ENCODE measurements around the gene CLINT1. TPM values are rescaled to one million over a fixed set of nuclear protein-coding genes. Genes with fewer than 3 reads are reported as not detected.
A peak's percentile ranks its signal among the peaks of the same experiment; 100 is the strongest.

The CLINT1 gene
- total and polyA plus RNA-seq, 2 experiments from 2014 or later, result 71.7 to 101 TPM

GRCh38 chr5:157745041-157745456 lies 113.9 kb downstream of the CLINT1 start (continued):
- TF ChIP-seq ZNF462 (CRISPR knock-in tag; IDR thresholded peaks at IDR 0.05) (no peak), CREB1 (CRISPR knock-in tag; IDR thresholded peaks at IDR 0.05; ENCODE audit: low read depth) (no peak), ETS1 (IDR thresholded peaks at IDR 0.05) (no peak)

- no peaks in the 10 kb centered on the region for H3K79me2 ChIP-seq (replicated peaks; ENCODE audit: insufficient read depth)
- H3K4me3 Mint-ChIP-seq, result peak overlapping the region; percentile 89
- H3K4me1 Mint-ChIP-seq, result peaks cover 12% of the 10 kb centered on the region; the same call in 2 of the 3 replicates
- peaks cover 7% of the 10 kb centered on the region for H4K20me1 ChIP-seq (replicated peaks; ENCODE audit: insufficient read depth)
- peak overlapping the region; percentile 99 for H2AFZ ChIP-seq
- H3K27me3 Mint-ChIP-seq (ENCODE audit: insufficient read depth, low read depth, poor library complexity), result peaks cover 10% of the 10 kb centered on the region
- ATAC-seq, result no peak; the same call in 2 of the 3 replicates
- H3K9me3 Mint-ChIP-seq, result no peaks in the 10 kb centered on the region
- H3K4me2 ChIP-seq, result peak overlapping the region; percentile 92
- peak; percentile 42 for DNase-seq (ENCODE audit: low spot score)
- TF ChIP-seq CTCF (conservative IDR thresholded peaks at IDR 0.05; ENCODE audit: low read depth in 2 of 2), result no peak
- TF ChIP-seq EZH2 (IDR thresholded peaks at IDR 0.05; ENCODE audit: low read depth, unreplicated experiment), result peak; percentile 48
- no peak overlapping the region for H3K27ac Mint-ChIP-seq
- peaks cover 3% of the 10 kb centered on the region; the same call in 1 of the 2 replicates for H3K36me3 ChIP-seq (ENCODE audit: insufficient read depth)
- H3F3A ChIP-seq (replicated peaks; ENCODE audit: low read depth), result no peaks in the 10 kb centered on the region
- peaks cover 21% of the 10 kb centered on the region for H3K27me3 ChIP-seq (ENCODE audit: insufficient read depth)
- no peak overlapping the region for H3K27ac ChIP-seq (ENCODE audit: low read depth)
- no peaks in the 10 kb centered on the region for H3K9me2 ChIP-seq (ENCODE audit: insufficient read depth)
- H3K4me1 ChIP-seq (ENCODE audit: insufficient read depth), result peaks cover 4% of the 10 kb centered on the region; the same call in 1 of the 2 replicates
- peaks cover 10% of the 10 kb centered on the region for H3K36me3 Mint-ChIP-seq (ENCODE audit: low read depth)
- H3K4me3 ChIP-seq, result peak overlapping the region; percentile 83
Observed at GRCh38 chr5:157744051-157745011, 114.6 kb downstream of the CLINT1 start.
